ENCODE measurements around the gene L2HGDH.

Gene L2HGDH

DNA sequence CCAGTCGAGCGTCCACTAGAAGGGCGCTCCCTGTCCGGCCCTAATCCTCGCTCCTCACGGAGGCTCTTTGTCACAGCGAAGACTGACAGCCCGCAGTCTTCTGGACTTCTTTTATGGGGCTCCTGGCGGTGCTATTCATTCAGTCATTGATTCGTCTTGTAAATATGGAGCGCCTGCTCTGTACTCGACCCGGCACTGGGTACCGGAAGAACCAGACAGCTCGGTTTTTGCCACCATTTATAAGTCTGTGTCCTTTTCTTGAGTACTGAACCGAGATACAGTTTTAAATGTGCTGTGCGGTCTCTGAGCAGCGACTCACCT lies 665 bp upstream of the L2HGDH start:
- TF ChIP-seq, protein P1, sequence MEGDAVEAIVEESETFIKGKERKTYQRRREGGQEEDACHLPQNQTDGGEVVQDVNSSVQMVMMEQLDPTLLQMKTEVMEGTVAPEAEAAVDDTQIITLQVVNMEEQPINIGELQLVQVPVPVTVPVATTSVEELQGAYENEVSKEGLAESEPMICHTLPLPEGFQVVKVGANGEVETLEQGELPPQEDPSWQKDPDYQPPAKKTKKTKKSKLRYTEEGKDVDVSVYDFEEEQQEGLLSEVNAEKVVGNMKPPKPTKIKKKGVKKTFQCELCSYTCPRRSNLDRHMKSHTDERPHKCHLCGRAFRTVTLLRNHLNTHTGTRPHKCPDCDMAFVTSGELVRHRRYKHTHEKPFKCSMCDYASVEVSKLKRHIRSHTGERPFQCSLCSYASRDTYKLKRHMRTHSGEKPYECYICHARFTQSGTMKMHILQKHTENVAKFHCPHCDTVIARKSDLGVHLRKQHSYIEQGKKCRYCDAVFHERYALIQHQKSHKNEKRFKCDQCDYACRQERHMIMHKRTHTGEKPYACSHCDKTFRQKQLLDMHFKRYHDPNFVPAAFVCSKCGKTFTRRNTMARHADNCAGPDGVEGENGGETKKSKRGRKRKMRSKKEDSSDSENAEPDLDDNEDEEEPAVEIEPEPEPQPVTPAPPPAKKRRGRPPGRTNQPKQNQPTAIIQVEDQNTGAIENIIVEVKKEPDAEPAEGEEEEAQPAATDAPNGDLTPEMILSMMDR (conservative IDR thresholded peaks at IDR 0.05; ENCODE audit: low read depth, low read length): no peak
- H2AFZ ChIP-seq (ENCODE audit: low read depth): peak overlapping the region; percentile 87
- H3K36me3 ChIP-seq (ENCODE audit: insufficient read depth): no peaks in the 10 kb centered on the region
- H4K20me1 ChIP-seq (ENCODE audit: insufficient read depth): no peaks in the 10 kb centered on the region
- H3K4me3 ChIP-seq (IDR thresholded peaks at IDR 0.05; ENCODE audit: insufficient read depth, low read depth, low read length): no peak overlapping the region
- H3K79me2 ChIP-seq (ENCODE audit: insufficient read depth, low read depth): peaks cover 10% of the 10 kb centered on the region
- peaks cover 15% of the 10 kb centered on the region for H3K4me1 ChIP-seq (ENCODE audit: low read depth, poor library complexity, severe bottlenecking)
- H3K9ac ChIP-seq: peak overlapping the region; percentile 78
- H3K4me2 ChIP-seq: peak overlapping the region; percentile 91
- H3K27ac ChIP-seq: peak overlapping the region; percentile 76; the same call in 1 of the 2 replicates
- no peaks in the 10 kb centered on the region for H3K27me3 ChIP-seq (ENCODE audit: insufficient read depth, low read depth)

DNA sequence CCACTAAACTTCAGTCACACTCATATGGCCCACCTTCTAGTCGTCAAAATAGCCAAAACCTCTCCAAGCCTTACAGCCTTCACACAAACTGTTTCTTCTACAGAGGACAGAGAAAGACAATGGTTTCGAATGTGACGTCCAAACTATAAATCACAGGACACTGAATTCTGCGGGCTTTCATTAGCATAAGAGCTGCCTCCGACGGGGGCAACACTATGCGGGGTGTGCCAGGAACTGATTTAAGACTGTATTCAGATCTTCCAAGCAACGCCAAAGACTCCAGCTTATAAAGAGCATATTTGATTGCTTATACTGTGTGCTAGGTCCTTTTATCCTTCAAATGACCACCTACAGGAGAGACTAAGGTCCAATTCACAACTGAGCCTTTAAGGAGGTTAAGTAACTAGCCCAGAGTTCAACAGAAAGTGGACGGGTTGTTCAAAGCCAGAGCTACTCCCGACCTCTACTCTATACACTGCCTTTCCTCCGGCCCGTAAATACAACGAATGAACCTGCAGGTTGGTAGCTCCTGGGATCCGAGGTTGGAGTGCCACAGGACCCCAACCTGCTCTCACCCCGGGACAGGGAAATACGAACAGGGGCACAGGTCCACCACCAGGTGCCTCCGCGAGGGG lies 575 bp downstream of the L2HGDH start:
- TF ChIP-seq, protein P1 (conservative IDR thresholded peaks at IDR 0.05; ENCODE audit: low read depth, low read length): no peak
- Histone ChIP-seq H3K27ac (0 out of 2 replicates have a peak overlapping the region, but pooled peaks have one; percentile 3), H2AFZ (ENCODE audit: low read depth) (peak overlapping the region; percentile 87), H3K9ac (peak overlapping the region; percentile 78; the same call in 1 of the 2 replicates), H3K4me1 (ENCODE audit: low read depth, poor library complexity, severe bottlenecking) (peaks cover 15% of the 10 kb centered on the region), H3K27me3 (ENCODE audit: insufficient read depth, low read depth) (no peaks in the 10 kb centered on the region), H3K36me3 (ENCODE audit: insufficient read depth) (no peaks in the 10 kb centered on the region), H3K4me2 (peak overlapping the region; percentile 88), H3K4me3 (IDR thresholded peaks at IDR 0.05; ENCODE audit: insufficient read depth, low read depth, low read length) (no peak overlapping the region), H3K79me2 (ENCODE audit: insufficient read depth, low read depth) (peaks cover 10% of the 10 kb centered on the region), H4K20me1 (ENCODE audit: insufficient read depth) (no peaks in the 10 kb centered on the region)

DNA sequence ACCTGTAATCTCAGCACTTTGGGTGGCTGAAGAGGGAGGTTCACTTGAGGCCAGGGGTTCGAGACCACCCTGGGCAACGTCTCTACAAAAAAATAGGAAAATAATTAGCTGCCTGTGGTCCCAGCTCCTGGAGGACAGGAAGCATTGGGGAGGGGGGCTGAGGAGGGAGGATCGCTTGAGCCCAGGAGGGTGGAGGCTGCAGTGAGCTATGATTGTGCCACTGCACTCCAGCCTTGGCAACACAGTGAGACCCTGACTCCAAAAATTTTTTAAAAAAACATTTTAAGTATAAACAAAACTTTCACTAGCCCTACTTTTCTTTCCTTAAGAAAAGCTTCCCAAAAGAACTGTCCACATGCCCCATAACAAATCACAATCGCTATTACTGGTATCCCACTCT lies 1.6 kb downstream of the L2HGDH start:
- Histone ChIP-seq H3K27ac (no peak overlapping the region), H4K20me1 (ENCODE audit: insufficient read depth) (no peaks in the 10 kb centered on the region), H3K9ac (no peak overlapping the region), H3K4me1 (ENCODE audit: low read depth, poor library complexity, severe bottlenecking) (peaks cover 15% of the 10 kb centered on the region), H2AFZ (ENCODE audit: low read depth) (no peak overlapping the region), H3K4me3 (IDR thresholded peaks at IDR 0.05; ENCODE audit: insufficient read depth, low read depth, low read length) (no peak overlapping the region), H3K4me2 (no peak overlapping the region), H3K27me3 (ENCODE audit: insufficient read depth, low read depth) (no peaks in the 10 kb centered on the region), H3K36me3 (ENCODE audit: insufficient read depth) (no peaks in the 10 kb centered on the region), H3K79me2 (ENCODE audit: insufficient read depth, low read depth) (peaks cover 10% of the 10 kb centered on the region)
- TF ChIP-seq, protein P1 (conservative IDR thresholded peaks at IDR 0.05; ENCODE audit: low read depth, low read length): no peak

DNA sequence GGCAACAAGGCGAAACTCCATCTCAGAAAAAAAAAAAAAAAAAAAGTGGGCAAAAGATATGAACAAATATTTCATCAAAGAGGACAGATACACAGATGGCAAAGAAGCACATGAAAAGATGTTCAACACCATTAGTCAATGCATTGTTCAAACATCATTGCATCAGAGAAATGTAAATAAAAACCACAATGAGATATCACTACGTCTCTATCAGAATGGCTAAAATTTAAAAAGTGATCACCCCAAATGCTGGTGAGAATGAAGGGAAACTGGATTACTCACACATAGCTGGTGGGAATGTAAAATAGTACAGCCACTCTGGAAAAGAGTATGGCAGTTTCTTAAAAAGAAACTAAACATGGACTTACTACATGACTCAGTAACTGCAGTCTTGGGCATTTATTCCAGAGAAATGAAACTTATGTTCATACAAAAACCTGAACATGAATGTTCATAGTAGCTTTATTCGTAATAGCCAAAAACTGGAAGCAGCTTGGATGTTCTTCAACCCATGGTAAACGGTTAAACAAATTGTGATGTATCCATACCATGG lies 3.6 kb downstream of the L2HGDH start:
- Histone ChIP-seq H3K79me2 (ENCODE audit: insufficient read depth, low read depth) (peaks cover 10% of the 10 kb centered on the region), H3K4me3 (IDR thresholded peaks at IDR 0.05; ENCODE audit: insufficient read depth, low read depth, low read length) (no peak overlapping the region), H2AFZ (ENCODE audit: low read depth) (no peak overlapping the region), H3K27me3 (ENCODE audit: insufficient read depth, low read depth) (no peaks in the 10 kb centered on the region), H3K36me3 (ENCODE audit: insufficient read depth) (no peaks in the 10 kb centered on the region), H3K4me2 (no peak overlapping the region), H3K27ac (no peak overlapping the region), H4K20me1 (ENCODE audit: insufficient read depth) (no peaks in the 10 kb centered on the region), H3K4me1 (ENCODE audit: low read depth, poor library complexity, severe bottlenecking) (peaks cover 14% of the 10 kb centered on the region), H3K9ac (no peak overlapping the region)
- TF ChIP-seq, protein P1 (conservative IDR thresholded peaks at IDR 0.05; ENCODE audit: low read depth, low read length): no peak

All from KMS-11 (cell line).